Fibroblast of lung (primary cell): ENCODE measurements around the gene TGFBR3.

Source experiments
- EZH2 ChIP-seq: IDR thresholded peaks from 2 replicates; pipeline ENCODE4 v1.5.1; 2012; ENCODE audit warnings: low read length, control low read depth, mild to moderate bottlenecking; ENCODE audit errors: missing control alignments
- TF ChIP-seq, protein P1 (sequence below), 2 donors: IDR thresholded peaks in 1 of 2; conservative IDR thresholded peaks in 1 of 2; 1 replicate in 1 of 2; 2 replicates in 1 of 2; pipeline ENCODE4 v1.5.1; 2011 to 2012; ENCODE audit warnings: low read length in 2 of 2, control low read depth in 1 of 2, inconsistent platforms in 1 of 2, low read depth in 1 of 2, mild to moderate bottlenecking in 1 of 2

DNA sequence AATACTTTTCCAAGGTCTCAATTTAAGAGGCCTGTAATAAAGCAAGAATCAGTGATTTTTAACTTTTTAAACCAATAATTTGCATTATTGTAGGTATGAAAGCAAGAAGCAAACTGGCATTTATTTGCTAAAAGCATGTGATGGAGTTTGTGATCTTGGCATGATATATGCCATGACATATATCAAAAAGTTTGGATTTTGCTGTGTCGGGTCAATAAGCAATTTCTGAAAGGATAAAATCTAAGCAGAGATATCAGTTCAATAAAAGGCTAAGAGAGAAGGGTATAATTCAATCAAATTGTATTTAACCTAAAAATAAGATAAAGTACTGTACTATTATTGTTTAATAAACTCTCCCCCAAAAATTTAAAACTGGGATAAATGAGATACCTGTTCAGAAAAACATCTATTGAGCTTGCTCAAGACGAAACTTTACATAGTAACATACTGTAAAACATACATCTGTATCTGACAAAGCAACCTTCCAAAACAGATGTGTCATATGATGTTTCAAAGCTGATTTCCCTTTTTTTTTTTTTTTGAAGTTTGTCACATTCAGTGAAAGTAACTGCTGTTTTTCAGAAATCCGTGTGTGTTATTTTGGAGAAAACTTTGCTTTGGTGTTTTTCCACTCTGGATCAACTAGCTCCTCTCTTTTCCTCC is 74.5 kb downstream of the TGFBR3 start:
- TF ChIP-seq, protein P1, sequence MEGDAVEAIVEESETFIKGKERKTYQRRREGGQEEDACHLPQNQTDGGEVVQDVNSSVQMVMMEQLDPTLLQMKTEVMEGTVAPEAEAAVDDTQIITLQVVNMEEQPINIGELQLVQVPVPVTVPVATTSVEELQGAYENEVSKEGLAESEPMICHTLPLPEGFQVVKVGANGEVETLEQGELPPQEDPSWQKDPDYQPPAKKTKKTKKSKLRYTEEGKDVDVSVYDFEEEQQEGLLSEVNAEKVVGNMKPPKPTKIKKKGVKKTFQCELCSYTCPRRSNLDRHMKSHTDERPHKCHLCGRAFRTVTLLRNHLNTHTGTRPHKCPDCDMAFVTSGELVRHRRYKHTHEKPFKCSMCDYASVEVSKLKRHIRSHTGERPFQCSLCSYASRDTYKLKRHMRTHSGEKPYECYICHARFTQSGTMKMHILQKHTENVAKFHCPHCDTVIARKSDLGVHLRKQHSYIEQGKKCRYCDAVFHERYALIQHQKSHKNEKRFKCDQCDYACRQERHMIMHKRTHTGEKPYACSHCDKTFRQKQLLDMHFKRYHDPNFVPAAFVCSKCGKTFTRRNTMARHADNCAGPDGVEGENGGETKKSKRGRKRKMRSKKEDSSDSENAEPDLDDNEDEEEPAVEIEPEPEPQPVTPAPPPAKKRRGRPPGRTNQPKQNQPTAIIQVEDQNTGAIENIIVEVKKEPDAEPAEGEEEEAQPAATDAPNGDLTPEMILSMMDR (conservative IDR thresholded peaks at IDR 0.05 in 1 of 2, IDR thresholded peaks at IDR 0.05 in 1 of 2; ENCODE audit: low read depth in 1 of 2, low read length in 2 of 2), result no peak
- no peak for TF ChIP-seq EZH2
